GM12875 (cell line): ENCODE measurements around the gene PIP5K1B.

Experiments used
- H3K4me3 ChIP-seq: one replicate; pipeline ENCODE4 v1.5.1; 2011; ENCODE audit warnings: low read depth, low read length, control low read depth
- TF ChIP-seq, protein P1 (sequence below): IDR thresholded peaks from 2 replicates; pipeline ENCODE4 v1.5.1; 2011; ENCODE audit warnings: low read depth, mild to moderate bottlenecking, control low read depth, inconsistent platforms, low read length, moderate library complexity, borderline replicate concordance; ENCODE audit not compliant: insufficient read depth

The PIP5K1B gene

GRCh38 chr9:68793605-68794343 is 88.7 kb downstream of the PIP5K1B start:
- H3K4me3 ChIP-seq: no peak overlapping the region
- TF ChIP-seq, protein P1, sequence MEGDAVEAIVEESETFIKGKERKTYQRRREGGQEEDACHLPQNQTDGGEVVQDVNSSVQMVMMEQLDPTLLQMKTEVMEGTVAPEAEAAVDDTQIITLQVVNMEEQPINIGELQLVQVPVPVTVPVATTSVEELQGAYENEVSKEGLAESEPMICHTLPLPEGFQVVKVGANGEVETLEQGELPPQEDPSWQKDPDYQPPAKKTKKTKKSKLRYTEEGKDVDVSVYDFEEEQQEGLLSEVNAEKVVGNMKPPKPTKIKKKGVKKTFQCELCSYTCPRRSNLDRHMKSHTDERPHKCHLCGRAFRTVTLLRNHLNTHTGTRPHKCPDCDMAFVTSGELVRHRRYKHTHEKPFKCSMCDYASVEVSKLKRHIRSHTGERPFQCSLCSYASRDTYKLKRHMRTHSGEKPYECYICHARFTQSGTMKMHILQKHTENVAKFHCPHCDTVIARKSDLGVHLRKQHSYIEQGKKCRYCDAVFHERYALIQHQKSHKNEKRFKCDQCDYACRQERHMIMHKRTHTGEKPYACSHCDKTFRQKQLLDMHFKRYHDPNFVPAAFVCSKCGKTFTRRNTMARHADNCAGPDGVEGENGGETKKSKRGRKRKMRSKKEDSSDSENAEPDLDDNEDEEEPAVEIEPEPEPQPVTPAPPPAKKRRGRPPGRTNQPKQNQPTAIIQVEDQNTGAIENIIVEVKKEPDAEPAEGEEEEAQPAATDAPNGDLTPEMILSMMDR: no peak

DNA sequence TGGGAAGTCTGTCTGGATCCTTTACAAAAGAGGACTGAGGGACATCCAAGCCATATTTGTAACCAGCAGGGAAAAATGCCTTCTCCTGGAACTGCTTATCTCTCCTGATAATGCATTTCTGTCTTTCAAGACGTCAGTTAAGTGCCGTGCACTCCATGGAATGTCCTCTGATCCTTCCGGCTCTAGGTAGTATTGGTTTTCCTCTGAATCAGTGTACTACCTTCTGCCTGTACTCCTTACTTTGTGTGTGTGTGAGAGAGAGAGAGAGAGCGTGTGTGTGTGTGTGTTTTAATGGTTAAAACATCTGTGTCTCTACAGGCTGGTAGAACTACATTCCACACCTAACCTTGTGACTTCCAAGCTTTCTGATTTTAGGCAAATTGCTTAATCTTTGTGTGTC is 89.9 kb downstream of the PIP5K1B start:
- H3K4me3 ChIP-seq: no peak overlapping the region
- TF ChIP-seq, protein P1: no peak

DNA sequence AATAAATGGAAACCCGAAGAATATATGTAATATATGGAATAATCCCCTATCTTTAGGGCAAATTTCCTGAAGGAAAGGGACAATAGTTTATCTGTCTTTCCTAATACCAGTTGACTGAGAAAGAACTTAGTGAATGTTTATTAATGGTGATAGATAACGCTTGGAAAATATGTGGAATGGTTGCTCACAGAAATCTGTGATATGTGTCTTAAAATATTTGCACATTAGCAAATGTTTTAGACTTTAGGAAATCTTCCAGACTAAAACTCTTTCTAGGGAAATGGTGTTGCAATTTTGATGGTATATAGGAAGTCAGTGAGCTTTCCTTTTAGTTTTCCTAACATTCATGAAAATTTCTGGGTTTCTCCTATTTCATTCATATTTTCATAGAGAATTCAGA is 90.4 kb downstream of the PIP5K1B start:
- TF ChIP-seq, protein P1: no peak
- no peak overlapping the region for H3K4me3 ChIP-seq

DNA sequence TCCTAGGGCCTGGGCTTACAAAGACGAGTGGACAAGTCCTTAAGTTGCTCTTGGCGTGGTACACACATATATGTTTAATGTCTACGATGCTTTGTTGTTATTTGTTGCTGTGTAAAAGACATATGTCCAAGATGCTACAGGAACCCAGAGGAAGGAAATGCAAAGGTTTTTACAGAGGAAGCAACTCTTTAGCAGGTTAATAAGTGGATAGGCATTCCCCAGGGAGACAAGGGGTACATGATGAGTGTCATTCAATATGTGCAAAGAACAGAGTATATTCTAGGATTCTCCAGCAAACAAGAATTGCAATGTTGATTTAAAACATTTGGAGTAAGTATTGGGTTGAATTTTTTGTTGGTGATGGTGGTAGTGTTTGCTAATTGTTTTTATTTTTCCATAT is 92.1 kb downstream of the PIP5K1B start:
- TF ChIP-seq, protein P1: no peak
- no peak overlapping the region for H3K4me3 ChIP-seq

GRCh38 chr9:68798423-68798822 is 93.4 kb downstream of the PIP5K1B start:
- TF ChIP-seq, protein P1: no peak
- H3K4me3 ChIP-seq: no peak overlapping the region

DNA sequence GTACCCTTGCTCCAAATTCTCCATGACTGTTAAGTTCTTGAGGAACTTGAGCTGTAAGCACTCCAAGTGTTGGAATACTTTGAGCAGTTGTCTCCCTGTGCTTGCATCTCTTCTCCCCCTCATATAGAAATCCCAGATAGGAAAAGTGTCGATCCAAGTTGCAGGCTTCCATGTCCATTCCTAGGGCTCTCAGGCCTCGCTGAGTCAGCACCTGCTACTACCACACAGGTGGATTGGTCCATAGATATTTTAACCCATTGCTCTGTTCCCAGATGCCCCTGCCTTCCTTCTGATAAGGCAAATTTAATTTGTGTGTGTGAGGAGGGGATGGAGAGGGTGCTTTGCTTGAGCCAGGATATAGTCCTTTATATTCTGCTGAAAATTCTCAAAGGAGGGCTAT is 95.8 kb downstream of the PIP5K1B start:
- TF ChIP-seq, protein P1: no peak
- H3K4me3 ChIP-seq: no peak overlapping the region

GRCh38 chr9:68802525-68803015 is 97.5 kb downstream of the PIP5K1B start:
- TF ChIP-seq, protein P1: no peak
- H3K4me3 ChIP-seq: no peak overlapping the region
